ENCODE results near the gene MARF1. TPM values are rescaled to one million over a fixed set of nuclear protein-coding genes. Genes with fewer than 3 reads are reported as not detected.
"Not testable (repeated sequence)": the region's sequence is repeated elsewhere in the genome, so short reads cannot be mapped to it uniquely, and the experiment has no call there.

MARF1 gene, protein sequence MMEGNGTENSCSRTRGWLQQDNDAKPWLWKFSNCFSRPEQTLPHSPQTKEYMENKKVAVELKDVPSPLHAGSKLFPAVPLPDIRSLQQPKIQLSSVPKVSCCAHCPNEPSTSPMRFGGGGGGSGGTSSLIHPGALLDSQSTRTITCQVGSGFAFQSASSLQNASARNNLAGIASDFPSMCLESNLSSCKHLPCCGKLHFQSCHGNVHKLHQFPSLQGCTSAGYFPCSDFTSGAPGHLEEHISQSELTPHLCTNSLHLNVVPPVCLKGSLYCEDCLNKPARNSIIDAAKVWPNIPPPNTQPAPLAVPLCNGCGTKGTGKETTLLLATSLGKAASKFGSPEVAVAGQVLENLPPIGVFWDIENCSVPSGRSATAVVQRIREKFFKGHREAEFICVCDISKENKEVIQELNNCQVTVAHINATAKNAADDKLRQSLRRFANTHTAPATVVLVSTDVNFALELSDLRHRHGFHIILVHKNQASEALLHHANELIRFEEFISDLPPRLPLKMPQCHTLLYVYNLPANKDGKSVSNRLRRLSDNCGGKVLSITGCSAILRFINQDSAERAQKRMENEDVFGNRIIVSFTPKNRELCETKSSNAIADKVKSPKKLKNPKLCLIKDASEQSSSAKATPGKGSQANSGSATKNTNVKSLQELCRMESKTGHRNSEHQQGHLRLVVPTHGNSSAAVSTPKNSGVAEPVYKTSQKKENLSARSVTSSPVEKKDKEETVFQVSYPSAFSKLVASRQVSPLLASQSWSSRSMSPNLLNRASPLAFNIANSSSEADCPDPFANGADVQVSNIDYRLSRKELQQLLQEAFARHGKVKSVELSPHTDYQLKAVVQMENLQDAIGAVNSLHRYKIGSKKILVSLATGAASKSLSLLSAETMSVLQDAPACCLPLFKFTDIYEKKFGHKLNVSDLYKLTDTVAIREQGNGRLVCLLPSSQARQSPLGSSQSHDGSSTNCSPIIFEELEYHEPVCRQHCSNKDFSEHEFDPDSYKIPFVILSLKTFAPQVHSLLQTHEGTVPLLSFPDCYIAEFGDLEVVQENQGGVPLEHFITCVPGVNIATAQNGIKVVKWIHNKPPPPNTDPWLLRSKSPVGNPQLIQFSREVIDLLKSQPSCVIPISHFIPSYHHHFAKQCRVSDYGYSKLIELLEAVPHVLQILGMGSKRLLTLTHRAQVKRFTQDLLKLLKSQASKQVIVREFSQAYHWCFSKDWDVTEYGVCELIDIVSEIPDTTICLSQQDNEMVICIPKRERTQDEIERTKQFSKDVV (N-terminal part only)
- polyA plus RNA-seq: 41.6 TPM
- long read RNA-seq, donor 1, full-length matches to known transcripts: 2 of 2 reads
- long read RNA-seq, donor 1, partial matches to known transcripts: 0 of 2 reads
- long read RNA-seq, donor 1, other reads (novel, unspliced or antisense): 0 of 2 reads
- long read RNA-seq, donor 2, full-length matches to known transcripts: 6 of 18 reads
- long read RNA-seq, donor 2, partial matches to known transcripts: 12 of 18 reads
- long read RNA-seq, donor 2, other reads (novel, unspliced or antisense): 0 of 18 reads
- long read RNA-seq, donor 3: 0 reads
- long read RNA-seq, donor 4, partial matches to known transcripts: 0 of 1 reads
- long read RNA-seq, donor 4, other reads (novel, unspliced or antisense): 0 of 1 reads
- long read RNA-seq, donor 5, full-length matches to known transcripts: 3 of 3 reads
- long read RNA-seq, donor 5, partial matches to known transcripts: 0 of 3 reads
- long read RNA-seq, donor 5, other reads (novel, unspliced or antisense): 0 of 3 reads
- long read RNA-seq, donor 6, full-length matches to known transcripts: 3 of 16 reads
- long read RNA-seq, donor 6, partial matches to known transcripts: 13 of 16 reads
- long read RNA-seq, donor 6, other reads (novel, unspliced or antisense): 0 of 16 reads
- long read RNA-seq, donor 7, partial matches to known transcripts: 8 of 12 reads
- long read RNA-seq, donor 7, other reads (novel, unspliced or antisense): 0 of 12 reads
- long read RNA-seq, donor 8, full-length matches to known transcripts: 13 of 18 reads
- long read RNA-seq, donor 8, partial matches to known transcripts: 5 of 18 reads
- long read RNA-seq, donor 8, other reads (novel, unspliced or antisense): 0 of 18 reads
- long read RNA-seq, donor 9, full-length matches to known transcripts: 4 of 11 reads
- long read RNA-seq, donor 9, partial matches to known transcripts: 7 of 11 reads
- long read RNA-seq, donor 9, other reads (novel, unspliced or antisense): 0 of 11 reads
- long read RNA-seq, donor 10, partial matches to known transcripts: 8 of 10 reads
- long read RNA-seq, donor 10, other reads (novel, unspliced or antisense): 0 of 10 reads
- long read RNA-seq, donor 11, partial matches to known transcripts: 10 of 14 reads
- long read RNA-seq, donor 11, other reads (novel, unspliced or antisense): 0 of 14 reads

DNA sequence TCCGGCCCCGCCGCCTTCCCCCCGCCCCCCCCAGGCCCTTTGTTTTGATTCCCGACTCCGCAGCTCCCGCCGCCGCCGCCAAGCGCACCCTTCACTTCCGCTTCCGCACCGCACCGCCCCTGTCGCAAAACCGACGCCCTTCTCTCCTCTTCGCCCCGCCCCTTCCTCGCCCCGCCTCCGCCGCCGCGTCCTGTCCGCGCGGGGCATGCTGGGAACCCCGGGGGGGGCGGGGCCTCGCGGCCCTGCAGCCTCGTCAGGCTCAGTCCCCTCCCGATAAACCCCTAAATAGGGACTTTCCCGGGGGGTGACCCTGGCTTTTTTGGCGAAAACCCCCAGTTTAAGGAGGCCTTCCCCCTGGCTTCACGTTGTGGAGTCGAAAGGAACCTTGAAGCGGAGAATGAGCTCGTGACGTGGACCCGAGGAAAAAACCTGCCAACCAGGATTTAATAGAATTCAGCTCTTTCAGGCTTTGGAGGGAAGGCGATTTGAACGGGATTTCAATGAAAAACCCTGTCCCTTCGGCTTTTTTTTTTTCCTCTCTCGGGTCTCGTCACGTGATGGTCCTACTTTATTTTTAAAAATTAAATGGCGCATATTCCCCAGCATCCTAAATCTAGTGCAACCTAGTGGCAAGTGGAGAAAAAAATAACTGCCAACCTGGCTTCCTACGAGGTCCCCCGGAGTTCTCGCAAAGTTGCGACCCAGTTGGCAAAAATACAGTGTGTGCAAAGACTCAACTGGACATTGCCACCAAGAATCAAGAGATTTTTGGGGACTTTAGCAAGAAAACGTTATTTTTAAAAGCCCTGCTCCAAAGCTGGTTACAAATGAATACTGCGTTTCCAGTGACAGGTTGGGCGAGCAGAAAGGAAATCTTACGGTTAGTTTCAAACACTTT is at the start of gene MARF1:
TSS of gene MARF1 (minus strand) at position 107 of the 898 bp plus-strand sequence. CDS start 3,921 bp downstream, outside the sequence.
- peak within 1 kb of the TSS; percentile 96 for H3K4me3 ChIP-seq (ENCODE audit: low read length)
- no peaks in the 10 kb centered on the region for H3K27me3 ChIP-seq (ENCODE audit: control insufficient read depth, insufficient read depth, low read length)
- DNase-seq: peak; percentile 95 to 97
- H3K4me1 ChIP-seq (ENCODE audit: control insufficient read depth, insufficient read depth, low read length): peaks cover 14% of the 10 kb centered on the region
- H3K36me3 ChIP-seq (ENCODE audit: control insufficient read depth, insufficient read depth, low read length): peaks cover 6% of the 10 kb centered on the region
- H3K27ac ChIP-seq (ENCODE audit: low read length): peak within 1 kb of the TSS; percentile 99
- 0% methylated on average over 2 of the region's 58 CpGs for WGBS (ENCODE audit: insufficient coverage, low lambda C conversion rate)
- H3K9me3 ChIP-seq (ENCODE audit: control insufficient read depth, low read depth, low read length): no peaks in the 10 kb centered on the region

- not testable (repeated sequence) for H3K4me1 ChIP-seq (ENCODE audit: control insufficient read depth, insufficient read depth, low read length); H3K9me3 ChIP-seq (ENCODE audit: control insufficient read depth, low read depth, low read length); H3K27ac ChIP-seq (ENCODE audit: low read length); DNase-seq; H3K4me3 ChIP-seq (ENCODE audit: low read length); H3K27me3 ChIP-seq (ENCODE audit: control insufficient read depth, insufficient read depth, low read length)
- no CpG with 5 or more reads among the region's 1 CpG for WGBS (ENCODE audit: insufficient coverage, low lambda C conversion rate)
- H3K36me3 ChIP-seq (ENCODE audit: control insufficient read depth, insufficient read depth, low read length): peaks cover 61% of the 10 kb centered on the region
Observed at GRCh38 chr16:15692508-15692907, 49.6 kb upstream of the MARF1 start.

DNA sequence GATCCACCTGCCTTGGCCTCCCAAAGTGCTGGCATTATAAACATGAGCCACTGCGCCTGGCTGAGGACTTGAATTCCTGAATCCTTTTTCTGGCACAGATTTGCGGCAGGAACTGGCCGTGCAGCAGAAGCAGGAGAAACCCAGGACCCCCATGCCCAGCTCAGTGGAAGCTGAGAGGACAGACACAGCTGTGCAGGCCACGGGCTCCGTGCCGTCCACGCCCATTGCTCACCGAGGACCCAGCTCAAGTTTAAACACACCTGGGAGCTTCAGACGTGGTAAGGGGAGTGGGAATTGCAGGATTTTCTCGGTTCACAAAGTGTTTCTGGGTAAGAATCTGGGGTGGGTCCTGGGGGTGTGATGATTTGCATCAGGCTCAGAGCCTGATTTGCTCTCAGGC is 48.1 kb upstream of the MARF1 start:
- no CpG with 5 or more reads among the region's 10 CpGs for WGBS (ENCODE audit: insufficient coverage, low lambda C conversion rate)
- Histone ChIP-seq H3K36me3 (ENCODE audit: control insufficient read depth, insufficient read depth, low read length) (peaks cover 61% of the 10 kb centered on the region), H3K27ac (ENCODE audit: low read length) (no peak overlapping the region), H3K9me3 (ENCODE audit: control insufficient read depth, low read depth, low read length) (no peaks in the 10 kb centered on the region), H3K4me1 (ENCODE audit: control insufficient read depth, insufficient read depth, low read length) (no peaks in the 10 kb centered on the region), H3K4me3 (ENCODE audit: low read length) (no peak overlapping the region), H3K27me3 (ENCODE audit: control insufficient read depth, insufficient read depth, low read length) (no peaks in the 10 kb centered on the region)
- no peak for DNase-seq

DNA sequence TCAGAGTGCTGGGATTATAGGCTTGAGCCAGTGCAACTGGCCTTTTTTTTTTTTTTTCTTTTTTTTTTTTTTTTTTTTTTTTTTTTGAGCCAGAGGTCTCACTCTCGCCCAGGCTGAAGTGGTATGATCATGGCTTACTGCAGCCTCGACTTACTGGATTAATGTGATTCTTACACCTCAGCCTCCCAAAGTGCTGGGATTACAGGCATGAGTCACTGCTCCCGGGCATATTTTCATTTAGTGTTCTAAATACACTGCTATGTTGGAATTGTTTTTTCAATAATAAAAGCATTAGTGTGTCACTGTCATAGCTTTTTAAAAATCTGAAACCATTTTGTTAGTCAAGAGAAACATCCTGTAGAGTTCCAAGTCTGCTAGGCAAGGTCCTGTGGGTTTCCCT is 47.3 kb upstream of the MARF1 start:
- H3K27me3 ChIP-seq (ENCODE audit: control insufficient read depth, insufficient read depth, low read length): no peaks in the 10 kb centered on the region
- H3K9me3 ChIP-seq (ENCODE audit: control insufficient read depth, low read depth, low read length): no peaks in the 10 kb centered on the region
- DNase-seq: no peak
- WGBS (ENCODE audit: insufficient coverage, low lambda C conversion rate): no CpG with 5 or more reads among the region's 3 CpGs
- peaks cover 65% of the 10 kb centered on the region for H3K36me3 ChIP-seq (ENCODE audit: control insufficient read depth, insufficient read depth, low read length)
- H3K27ac ChIP-seq (ENCODE audit: low read length): no peak overlapping the region
- H3K4me3 ChIP-seq (ENCODE audit: low read length): no peak overlapping the region
- H3K4me1 ChIP-seq (ENCODE audit: control insufficient read depth, insufficient read depth, low read length): no peaks in the 10 kb centered on the region

DNA sequence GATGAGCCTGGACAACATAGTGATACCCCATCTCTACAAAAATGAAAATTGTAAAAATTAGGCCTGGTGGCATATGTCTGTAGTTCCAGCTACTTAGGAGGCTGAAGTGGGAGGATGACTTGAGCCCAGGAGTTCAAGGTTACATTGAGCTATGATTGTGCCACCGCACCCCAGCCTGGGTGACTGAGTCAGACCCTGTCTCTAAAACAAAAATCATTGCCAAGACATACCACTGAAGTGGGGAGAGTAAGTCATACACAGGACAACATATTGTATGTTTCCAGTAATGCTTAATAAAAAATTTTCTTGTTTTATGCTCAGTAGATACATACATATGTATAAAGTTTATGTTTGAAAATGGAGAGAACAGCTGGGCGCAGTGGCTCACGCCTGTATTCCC is 46.3 kb upstream of the MARF1 start:
- H3K36me3 ChIP-seq (ENCODE audit: control insufficient read depth, insufficient read depth, low read length): peaks cover 60% of the 10 kb centered on the region
- no peak for DNase-seq

GRCh38 chr16:15686287-15686686 is 43.3 kb upstream of the MARF1 start:
- Histone ChIP-seq H3K4me1 (ENCODE audit: control insufficient read depth, insufficient read depth, low read length) (no peaks in the 10 kb centered on the region), H3K27me3 (ENCODE audit: control insufficient read depth, insufficient read depth, low read length) (no peaks in the 10 kb centered on the region), H3K9me3 (ENCODE audit: control insufficient read depth, low read depth, low read length) (no peaks in the 10 kb centered on the region), H3K4me3 (ENCODE audit: low read length) (no peak overlapping the region), H3K27ac (ENCODE audit: low read length) (no peak overlapping the region), H3K36me3 (ENCODE audit: control insufficient read depth, insufficient read depth, low read length) (peaks cover 45% of the 10 kb centered on the region)
- WGBS (ENCODE audit: insufficient coverage, low lambda C conversion rate): no CpG with 5 or more reads among the region's 2 CpGs
- no peak for DNase-seq

More for the DNA sequence above, 46.3 kb upstream of the MARF1 start:
- Histone ChIP-seq H3K4me1 (ENCODE audit: control insufficient read depth, insufficient read depth, low read length) (no peaks in the 10 kb centered on the region), H3K27me3 (ENCODE audit: control insufficient read depth, insufficient read depth, low read length) (no peaks in the 10 kb centered on the region), H3K9me3 (ENCODE audit: control insufficient read depth, low read depth, low read length) (no peaks in the 10 kb centered on the region), H3K4me3 (ENCODE audit: low read length) (no peak overlapping the region), H3K27ac (ENCODE audit: low read length) (no peak overlapping the region)
- WGBS (ENCODE audit: insufficient coverage, low lambda C conversion rate): no CpG with 5 or more reads among the region's 3 CpGs

DNA sequence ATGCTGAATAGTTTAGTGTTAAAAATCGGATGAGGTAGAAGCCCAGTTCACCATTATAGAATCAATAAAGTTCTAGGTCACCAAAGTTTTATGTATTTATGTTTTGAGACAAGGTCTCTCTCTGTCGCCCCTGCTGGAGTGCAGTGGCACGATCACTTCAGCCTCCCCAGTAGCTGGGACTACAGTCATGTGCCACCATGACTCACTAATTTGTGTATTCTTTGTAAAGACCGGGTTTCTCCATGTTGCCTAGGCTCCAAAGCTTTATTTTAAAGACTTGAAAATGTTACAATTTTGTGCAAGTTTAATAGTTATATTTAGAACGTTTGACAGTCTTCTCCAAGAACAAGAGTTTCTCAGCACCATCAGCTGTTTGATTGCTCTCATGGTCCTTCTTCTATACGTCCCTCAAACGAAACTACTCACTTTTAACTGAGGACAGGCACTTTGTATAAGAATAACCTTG is 39.2 kb upstream of the MARF1 start:
- peaks cover 44% of the 10 kb centered on the region for H3K36me3 ChIP-seq (ENCODE audit: control insufficient read depth, insufficient read depth, low read length)
- 67% methylated on average over 1 of the region's 7 CpGs for WGBS (ENCODE audit: insufficient coverage, low lambda C conversion rate)
- DNase-seq: peak; percentile 26 to 52

GRCh38 chr16:15677447-15677846 is 34.5 kb upstream of the MARF1 start:
- Histone ChIP-seq H3K4me1 (ENCODE audit: control insufficient read depth, insufficient read depth, low read length) (no peaks in the 10 kb centered on the region), H3K4me3 (ENCODE audit: low read length) (no peak overlapping the region), H3K9me3 (ENCODE audit: control insufficient read depth, low read depth, low read length) (no peaks in the 10 kb centered on the region), H3K27me3 (ENCODE audit: control insufficient read depth, insufficient read depth, low read length) (no peaks in the 10 kb centered on the region), H3K27ac (ENCODE audit: low read length) (no peak overlapping the region), H3K36me3 (ENCODE audit: control insufficient read depth, insufficient read depth, low read length) (peaks cover 37% of the 10 kb centered on the region)
- no peak for DNase-seq
- WGBS (ENCODE audit: insufficient coverage, low lambda C conversion rate): no CpG with 5 or more reads among the region's 5 CpGs

More for the DNA sequence above, 39.2 kb upstream of the MARF1 start:
- H3K27ac ChIP-seq (ENCODE audit: low read length): no peak overlapping the region
- no peaks in the 10 kb centered on the region for H3K9me3 ChIP-seq (ENCODE audit: control insufficient read depth, low read depth, low read length)
- H3K4me3 ChIP-seq (ENCODE audit: low read length): no peak overlapping the region
- H3K4me1 ChIP-seq (ENCODE audit: control insufficient read depth, insufficient read depth, low read length): no peaks in the 10 kb centered on the region
- no peaks in the 10 kb centered on the region for H3K27me3 ChIP-seq (ENCODE audit: control insufficient read depth, insufficient read depth, low read length)

All from large intestine (tissue), 12 donors.